Measurements from ENCODE around the gene HIVEP3. TPM values are rescaled to one million over a fixed set of nuclear protein-coding genes. Genes with fewer than 3 reads are reported as not detected.

Gene HIVEP3
- total RNA-seq, 1 experiment from 2014 or later = 1.4 TPM

DNA sequence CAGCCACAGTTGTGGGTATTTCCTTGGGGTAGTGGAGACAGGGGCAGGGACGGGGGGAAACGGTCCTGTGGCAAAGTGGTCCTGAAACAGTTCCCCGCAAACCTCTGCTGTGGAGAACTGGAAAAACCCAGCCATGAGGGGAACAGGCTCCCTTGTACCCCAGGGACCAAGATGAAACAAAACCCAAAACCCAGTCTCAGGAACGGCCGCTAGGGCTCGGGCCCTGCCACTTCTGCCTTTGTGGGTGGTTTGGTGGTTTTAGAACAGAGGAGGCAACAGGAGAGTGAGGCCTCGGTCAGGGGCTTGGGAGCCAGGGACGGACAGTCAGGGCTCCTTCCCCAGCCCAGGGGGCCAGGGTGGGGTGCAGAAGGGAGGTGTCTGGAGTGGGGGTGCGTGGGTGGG, 409.5 kb downstream of the HIVEP3 start:
- H3K23ac ChIP-seq (ENCODE audit: insufficient read length, low read depth, low read length) = no peak overlapping the region
- no peak overlapping the region for H4K91ac ChIP-seq (ENCODE audit: insufficient read length, low read depth, low read length)
- TF ChIP-seq, protein P1, sequence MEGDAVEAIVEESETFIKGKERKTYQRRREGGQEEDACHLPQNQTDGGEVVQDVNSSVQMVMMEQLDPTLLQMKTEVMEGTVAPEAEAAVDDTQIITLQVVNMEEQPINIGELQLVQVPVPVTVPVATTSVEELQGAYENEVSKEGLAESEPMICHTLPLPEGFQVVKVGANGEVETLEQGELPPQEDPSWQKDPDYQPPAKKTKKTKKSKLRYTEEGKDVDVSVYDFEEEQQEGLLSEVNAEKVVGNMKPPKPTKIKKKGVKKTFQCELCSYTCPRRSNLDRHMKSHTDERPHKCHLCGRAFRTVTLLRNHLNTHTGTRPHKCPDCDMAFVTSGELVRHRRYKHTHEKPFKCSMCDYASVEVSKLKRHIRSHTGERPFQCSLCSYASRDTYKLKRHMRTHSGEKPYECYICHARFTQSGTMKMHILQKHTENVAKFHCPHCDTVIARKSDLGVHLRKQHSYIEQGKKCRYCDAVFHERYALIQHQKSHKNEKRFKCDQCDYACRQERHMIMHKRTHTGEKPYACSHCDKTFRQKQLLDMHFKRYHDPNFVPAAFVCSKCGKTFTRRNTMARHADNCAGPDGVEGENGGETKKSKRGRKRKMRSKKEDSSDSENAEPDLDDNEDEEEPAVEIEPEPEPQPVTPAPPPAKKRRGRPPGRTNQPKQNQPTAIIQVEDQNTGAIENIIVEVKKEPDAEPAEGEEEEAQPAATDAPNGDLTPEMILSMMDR (conservative IDR thresholded peaks at IDR 0.05) = no peak
- H3K4ac ChIP-seq (ENCODE audit: low read depth, low read length) = no peak overlapping the region
- H3K9me3 ChIP-seq (ENCODE audit: control insufficient read depth, low read depth, low read length) = no peaks in the 10 kb centered on the region
- Mint-ChIP-seq H3K4me3 (no peak overlapping the region), H3K27me3 (ENCODE audit: low read depth) (peaks cover 4% of the 10 kb centered on the region), H3K27ac (no peak overlapping the region), H3K36me3 (ENCODE audit: insufficient read depth in 1 of 3, low read depth in 3 of 3) (no peaks in the 10 kb centered on the region), H3K9me3 (no peaks in the 10 kb centered on the region; a peak in 1 of 5 replicates), H3K4me1 (peaks cover 10 to 13% of the 10 kb centered on the region in 2 experiments)
- H2BK12ac ChIP-seq (ENCODE audit: insufficient read length, low read depth, low read length) = no peak overlapping the region
- no peak overlapping the region for H3T11ph ChIP-seq (ENCODE audit: low read length)
- WGBS (ENCODE audit: extremely low coverage, insufficient read length, low lambda C conversion rate) = no CpG with 5 or more reads among the region's 9 CpGs
- H4K20me1 ChIP-seq (ENCODE audit: control insufficient read depth, insufficient read depth, insufficient read length) = no peaks in the 10 kb centered on the region
- H2AFZ ChIP-seq (ENCODE audit: low read length) = no peak overlapping the region
- peaks cover 4% of the 10 kb centered on the region; the same call in 1 of the 2 replicates for H3K4me1 ChIP-seq (ENCODE audit: insufficient read depth, low read length)
- no peak overlapping the region for H2BK120ac ChIP-seq (ENCODE audit: low read depth, low read length, poor library complexity, severe bottlenecking)
- no peak overlapping the region for H3K27ac ChIP-seq (ENCODE audit: insufficient read length, low read depth, low read length)
- H3K27me3 ChIP-seq (ENCODE audit: insufficient read depth, low read length) = no peaks in the 10 kb centered on the region
- H3K4me2 ChIP-seq (ENCODE audit: insufficient read depth, insufficient read length, low read length) = no peak overlapping the region
- no peak overlapping the region for H2AK5ac ChIP-seq (ENCODE audit: insufficient read length, low read length)
- no peak overlapping the region for H4K8ac ChIP-seq (replicated peaks; ENCODE audit: insufficient read length, low read depth, low read length)
- H3K23me2 ChIP-seq (ENCODE audit: insufficient read length, low read depth, low read length, poor library complexity, severe bottlenecking) = no peaks in the 10 kb centered on the region
- H3K79me1 ChIP-seq (ENCODE audit: insufficient read depth, low read depth, low read length, poor library complexity, severe bottlenecking) = no peaks in the 10 kb centered on the region
- H2BK20ac ChIP-seq (ENCODE audit: low read depth, low read length, poor library complexity, severe bottlenecking) = no peak overlapping the region
- H3K56ac ChIP-seq (ENCODE audit: insufficient read length, low read depth, low read length) = no peak overlapping the region
- no peak overlapping the region for H2BK5ac ChIP-seq (ENCODE audit: insufficient read length, low read length)
- H4K5ac ChIP-seq (ENCODE audit: insufficient read length, low read depth, low read length) = no peak overlapping the region
- no peak overlapping the region for H3K9ac ChIP-seq (ENCODE audit: extremely low read depth, insufficient read length, low read length)
- DNase-seq = no peak
- H3K79me2 ChIP-seq (ENCODE audit: insufficient read depth, low read length) = no peaks in the 10 kb centered on the region
- H3K18ac ChIP-seq (ENCODE audit: insufficient read length, low read depth, low read length) = no peak overlapping the region
- H3K14ac ChIP-seq (ENCODE audit: insufficient read depth, low read length) = no peak overlapping the region
- H2BK15ac ChIP-seq (ENCODE audit: low read depth, low read length) = no peak overlapping the region

Data from H9 (cell line).